Omental fat pad (tissue), 4 donors: ENCODE measurements around the gene CXXC4. TPM values are rescaled to one million over a fixed set of nuclear protein-coding genes. Genes with fewer than 3 reads are reported as not detected.

ENCODE experiments used
- ATAC-seq: fragments of 150-250 bp; one replicate; pipeline ENCODE4 v1.9.1; 2016; ENCODE audit warnings: mild to moderate bottlenecking, moderate library complexity; ENCODE audit not compliant: low FRiP score
- DNase-seq: peaks from one replicate; pipeline ENCODE4 v3.0.0-alpha.2; 2019; ENCODE audit warnings: low spot score
- CTCF ChIP-seq, 3 donors: fragments of 450-650 bp; IDR thresholded peaks; one replicate each; pipeline ENCODE4 v1.5.1; 2016 to 2017; ENCODE audit warnings: antibody characterized with exemption in 3 of 3, mild to moderate bottlenecking in 3 of 3, moderate library complexity in 2 of 3
- total RNA-seq, 4 donors: library from RNA; depleted of rRNA; stranded (reverse); fragments of >200 nt; gene quantifications; one replicate each; pipeline ENCODE4 v1.1.0, GENCODE V29; 2016

CXXC4 gene
- total RNA-seq, 4 donors from 2014 or later: 0.12 to 4.7 (median 0.41) TPM

GRCh38 chr4:104447294-104447693 lies 47.4 kb downstream of the CXXC4 start:
- no peak for TF ChIP-seq CTCF (IDR thresholded peaks at IDR 0.05)
- DNase-seq (no peak), ATAC-seq (no peak)

GRCh38 chr4:104446431-104447278 lies 48.0 kb downstream of the CXXC4 start:
- DNase-seq: no peak
- TF ChIP-seq CTCF (IDR thresholded peaks at IDR 0.05): no peak
- ATAC-seq: no peak

- DNase-seq: no peak
- no peak for TF ChIP-seq CTCF (IDR thresholded peaks at IDR 0.05)
- ATAC-seq: no peak
These were observed 50.0 kb downstream of the CXXC4 start for GRCh38 chr4:104444685-104445084.

GRCh38 chr4:104436542-104436941 lies 58.2 kb downstream of the CXXC4 start:
- ATAC-seq (no peak), DNase-seq (no peak)
- TF ChIP-seq CTCF (IDR thresholded peaks at IDR 0.05): no peak

- DNase-seq (no peak), ATAC-seq (no peak)
- TF ChIP-seq CTCF (IDR thresholded peaks at IDR 0.05): no peak
These were observed 65.4 kb downstream of the CXXC4 start for GRCh38 chr4:104429150-104429741.

GRCh38 chr4:104425948-104426347 lies 68.7 kb downstream of the CXXC4 start:
- ATAC-seq: no peak
- no peak for TF ChIP-seq CTCF (IDR thresholded peaks at IDR 0.05)
- DNase-seq: no peak

GRCh38 chr4:104424989-104425388 lies 69.7 kb downstream of the CXXC4 start:
- no peak for TF ChIP-seq CTCF (IDR thresholded peaks at IDR 0.05)
- DNase-seq (no peak), ATAC-seq (no peak)
